Muscle layer of colon (tissue), 2 donors: ENCODE data around the gene PTPRD.

Source experiments
- H3K27ac ChIP-seq: one replicate; pipeline ENCODE4 v1.7.0; 2013; ENCODE audit warnings: low read depth, mild to moderate bottlenecking, low read length, moderate library complexity
- H3K27me3 ChIP-seq, 2 donors: one replicate each; pipeline ENCODE4 v1.7.0; 2013; ENCODE audit warnings: low read length in 2 of 2, mild to moderate bottlenecking in 2 of 2; ENCODE audit not compliant: insufficient read depth in 2 of 2, control insufficient read depth in 1 of 2
- H3K36me3 ChIP-seq: one replicate; pipeline ENCODE4 v1.7.0; 2013; ENCODE audit warnings: mild to moderate bottlenecking, low read length; ENCODE audit not compliant: insufficient read depth
- H3K4me1 ChIP-seq: one replicate; pipeline ENCODE4 v1.7.0; 2013; ENCODE audit warnings: mild to moderate bottlenecking, low read length; ENCODE audit not compliant: insufficient read depth
- H3K4me3 ChIP-seq, 2 donors: one replicate each; pipeline ENCODE4 v1.7.0; 2013; ENCODE audit warnings: low read length in 2 of 2, low read depth in 1 of 2, mild to moderate bottlenecking in 1 of 2, moderate library complexity in 1 of 2
- H3K9ac ChIP-seq: one replicate; pipeline ENCODE4 v1.7.0; 2013; ENCODE audit warnings: low read length
- H3K9me3 ChIP-seq: one replicate; pipeline ENCODE4 v1.7.0; 2013; ENCODE audit warnings: mild to moderate bottlenecking, low read length
- donor health status: abdominal sarcoma.
- donor health status: Adenocarcinoma of cecum.

Gene PTPRD

GRCh38 chr9:8610256-8610655, 2002.5 kb downstream of the PTPRD start:
- Histone ChIP-seq H3K9me3 (no peaks in the 10 kb centered on the region), H3K9ac (no peak overlapping the region), H3K36me3 (no peaks in the 10 kb centered on the region), H3K4me3 (no peak overlapping the region), H3K27ac (no peak overlapping the region), H3K27me3 (no peaks in the 10 kb centered on the region), H3K4me1 (no peaks in the 10 kb centered on the region)

- H3K9ac ChIP-seq = no peak overlapping the region
Observed at GRCh38 chr9:8605096-8605495, 2007.7 kb downstream of the PTPRD start.

GRCh38 chr9:8604201-8604600, 2008.6 kb downstream of the PTPRD start:
- no peaks in the 10 kb centered on the region for H3K27me3 ChIP-seq
- no peaks in the 10 kb centered on the region for H3K9me3 ChIP-seq
- H3K4me3 ChIP-seq = no peak overlapping the region
- no peak overlapping the region for H3K9ac ChIP-seq
- no peaks in the 10 kb centered on the region for H3K4me1 ChIP-seq
- H3K36me3 ChIP-seq = no peaks in the 10 kb centered on the region
- no peak overlapping the region for H3K27ac ChIP-seq

More at GRCh38 chr9:8605096-8605495, 2007.7 kb downstream of the PTPRD start:
- H3K4me1 ChIP-seq = no peaks in the 10 kb centered on the region
- no peak overlapping the region for H3K4me3 ChIP-seq
- H3K27ac ChIP-seq = no peak overlapping the region
- no peaks in the 10 kb centered on the region for H3K36me3 ChIP-seq
- no peaks in the 10 kb centered on the region for H3K9me3 ChIP-seq
- H3K27me3 ChIP-seq = no peaks in the 10 kb centered on the region

GRCh38 chr9:8600914-8601680, 2011.7 kb downstream of the PTPRD start:
- Histone ChIP-seq H3K9me3 (no peaks in the 10 kb centered on the region), H3K4me3 (no peak overlapping the region), H3K4me1 (no peaks in the 10 kb centered on the region), H3K9ac (no peak overlapping the region), H3K27ac (no peak overlapping the region), H3K27me3 (no peaks in the 10 kb centered on the region), H3K36me3 (no peaks in the 10 kb centered on the region)

- Histone ChIP-seq H3K4me1 (no peaks in the 10 kb centered on the region), H3K4me3 (no peak overlapping the region), H3K9me3 (no peaks in the 10 kb centered on the region), H3K27ac (no peak overlapping the region), H3K36me3 (no peaks in the 10 kb centered on the region), H3K9ac (no peak overlapping the region), H3K27me3 (no peaks in the 10 kb centered on the region)
Observed at GRCh38 chr9:8599937-8600336, 2012.9 kb downstream of the PTPRD start.

- no peak overlapping the region for H3K4me3 ChIP-seq
- no peaks in the 10 kb centered on the region for H3K4me1 ChIP-seq
- H3K27ac ChIP-seq = no peak overlapping the region
- H3K27me3 ChIP-seq = no peaks in the 10 kb centered on the region
- H3K9ac ChIP-seq = no peak overlapping the region
- no peaks in the 10 kb centered on the region for H3K9me3 ChIP-seq
- no peaks in the 10 kb centered on the region for H3K36me3 ChIP-seq
Observed at GRCh38 chr9:8589476-8589875, 2023.3 kb downstream of the PTPRD start.

GRCh38 chr9:8585036-8585435, 2027.8 kb downstream of the PTPRD start:
- H3K4me1 ChIP-seq = no peaks in the 10 kb centered on the region
- no peak overlapping the region for H3K27ac ChIP-seq
- H3K27me3 ChIP-seq = no peaks in the 10 kb centered on the region
- H3K9me3 ChIP-seq = no peaks in the 10 kb centered on the region
- H3K36me3 ChIP-seq = no peaks in the 10 kb centered on the region
- H3K4me3 ChIP-seq = no peak overlapping the region
- no peak overlapping the region for H3K9ac ChIP-seq

GRCh38 chr9:8579661-8580060, 2033.1 kb downstream of the PTPRD start:
- no peak overlapping the region for H3K27ac ChIP-seq
- H3K27me3 ChIP-seq = no peaks in the 10 kb centered on the region
- no peaks in the 10 kb centered on the region for H3K36me3 ChIP-seq
- no peaks in the 10 kb centered on the region for H3K9me3 ChIP-seq
- H3K9ac ChIP-seq = no peak overlapping the region
- no peak overlapping the region for H3K4me3 ChIP-seq
- H3K4me1 ChIP-seq = no peaks in the 10 kb centered on the region

- Histone ChIP-seq H3K4me3 (no peak overlapping the region), H3K27ac (no peak overlapping the region), H3K36me3 (no peaks in the 10 kb centered on the region), H3K4me1 (no peaks in the 10 kb centered on the region), H3K9ac (no peak overlapping the region), H3K9me3 (no peaks in the 10 kb centered on the region), H3K27me3 (no peaks in the 10 kb centered on the region)
Observed at GRCh38 chr9:8576741-8577140, 2036.1 kb downstream of the PTPRD start.

GRCh38 chr9:8574846-8575245, 2038.0 kb downstream of the PTPRD start:
- no peak overlapping the region for H3K4me3 ChIP-seq
- H3K4me1 ChIP-seq = no peaks in the 10 kb centered on the region
- H3K9ac ChIP-seq = no peak overlapping the region
- no peaks in the 10 kb centered on the region for H3K36me3 ChIP-seq
- no peaks in the 10 kb centered on the region for H3K27me3 ChIP-seq
- no peak overlapping the region for H3K27ac ChIP-seq
- no peaks in the 10 kb centered on the region for H3K9me3 ChIP-seq

- no peak overlapping the region for H3K4me3 ChIP-seq
- H3K4me1 ChIP-seq = no peaks in the 10 kb centered on the region
- no peaks in the 10 kb centered on the region for H3K36me3 ChIP-seq
- H3K27me3 ChIP-seq = no peaks in the 10 kb centered on the region
- H3K9ac ChIP-seq = no peak overlapping the region
- no peak overlapping the region for H3K27ac ChIP-seq
- no peaks in the 10 kb centered on the region for H3K9me3 ChIP-seq
Observed at GRCh38 chr9:8572209-8572608, 2040.6 kb downstream of the PTPRD start.

GRCh38 chr9:8571643-8572042, 2041.2 kb downstream of the PTPRD start:
- Histone ChIP-seq H3K4me1 (no peaks in the 10 kb centered on the region), H3K27me3 (no peaks in the 10 kb centered on the region), H3K36me3 (no peaks in the 10 kb centered on the region), H3K9me3 (no peaks in the 10 kb centered on the region), H3K9ac (no peak overlapping the region), H3K27ac (no peak overlapping the region), H3K4me3 (no peak overlapping the region)
